PC-9 (cell line): ENCODE results near the gene DDAH2. TPM values are rescaled to one million over a fixed set of nuclear protein-coding genes. Genes with fewer than 3 reads are reported as not detected.
A peak's percentile ranks its signal among the peaks of the same experiment; 100 is the strongest.

Source experiments
- BruUV-seq: library from RNA; stranded (reverse); fragments of 400-500 nt; replicated peaks from 2 replicates; lab custom pipeline; 2021; lab: Mats Ljungman, UMichigan
- CTCF ChIA-PET: fragments of 300-600 bp; sonication (Branson Sonifier 250); formaldehyde crosslinking; loops from one replicate; lab custom pipeline; 2022; ENCODE audit warnings: antibody characterized with exemption; lab: Charles Lee
- POLR2A ChIA-PET: fragments of 300-600 bp; sonication (Branson Sonifier 250); formaldehyde crosslinking; loops from one replicate; lab custom pipeline; 2022; ENCODE audit warnings: antibody characterized with exemption; ENCODE audit not compliant: unreplicated experiment; lab: Charles Lee
- DNase-seq, 2 experiments: peaks; one replicate each; pipeline versions ENCODE4 v3.0.0 to v3.0.0-alpha.2; 2015 to 2022; ENCODE audit warnings: mixed read lengths in 1 of 2
- H2AFZ ChIP-seq: fragments of 200-600 bp; sonication (generic); 2 replicates; pipeline ENCODE4 v1.8.1; 2017; ENCODE audit warnings: antibody characterized with exemption
- H3F3A ChIP-seq: fragments of 200-600 bp; sonication (generic); 2 replicates; pipeline ENCODE4 v1.8.1; 2017; ENCODE audit warnings: antibody characterized with exemption, mild to moderate bottlenecking, low read depth; ENCODE audit not compliant: insufficient read depth
- H3K27ac ChIP-seq: fragments of 200-600 bp; sonication (generic); 2 replicates; pipeline ENCODE4 v1.6.1; 2016; ENCODE audit warnings: mixed run types
- H3K27me3 ChIP-seq: fragments of 200-600 bp; sonication (generic); 2 replicates; pipeline ENCODE4 v1.6.1; 2016; ENCODE audit warnings: low read depth, mixed run types; ENCODE audit not compliant: insufficient read depth
- H3K36me3 ChIP-seq: fragments of 200-600 bp; sonication (generic); 2 replicates; pipeline ENCODE4 v1.6.1; 2016; ENCODE audit warnings: low read depth, mixed run types
- H3K4me1 ChIP-seq: fragments of 200-600 bp; sonication (generic); replicated peaks from 2 replicates; pipeline ENCODE4 v1.6.1; 2016; ENCODE audit warnings: mixed run types; ENCODE audit not compliant: insufficient read depth
- H3K4me2 ChIP-seq: fragments of 200-600 bp; sonication (generic); 2 replicates; pipeline ENCODE4 v1.6.1; 2017; ENCODE audit warnings: mixed run types
- H3K4me3 ChIP-seq: fragments of 200-600 bp; sonication (generic); 2 replicates; pipeline ENCODE4 v1.6.1; 2016; ENCODE audit warnings: mixed run types
- H3K79me2 ChIP-seq: fragments of 200-600 bp; sonication (generic); 2 replicates; pipeline ENCODE4 v1.6.1; 2017; ENCODE audit warnings: low read depth, mixed run types
- H3K9me2 ChIP-seq: fragments of 200-600 bp; sonication (generic); 2 replicates; pipeline ENCODE4 v1.8.1; 2017; ENCODE audit warnings: mild to moderate bottlenecking; ENCODE audit not compliant: insufficient read depth
- H3K9me3 ChIP-seq: fragments of 200-600 bp; sonication (generic); 2 replicates; pipeline ENCODE4 v1.8.1; 2016; ENCODE audit warnings: low read depth; ENCODE audit not compliant: insufficient read depth
- H4K20me1 ChIP-seq: fragments of 200-600 bp; sonication (generic); 2 replicates; pipeline ENCODE4 v1.8.1; 2017; ENCODE audit not compliant: insufficient read depth
- EZH2 ChIP-seq: fragments of 200-600 bp; sonication (generic); IDR thresholded peaks from 2 replicates; pipeline ENCODE4 v1.8.0; 2017; ENCODE audit warnings: antibody characterized with exemption, low read depth
- intact Hi-C: fragments of 100-400 bp; cut with micrococcal nuclease; formaldehyde crosslinking; loops from one replicate; pipeline ENCODE4 v1.10.0; 2022; ENCODE audit not compliant: unreplicated experiment
- total RNA-seq: library from RNA; stranded (reverse); gene quantifications from 2 replicates; pipeline ENCODE4 v1.2.3, GENCODE V29; 2021
- TF ChIP-seq, protein P1 (sequence below): fragments of 200-600 bp; sonication (generic); conservative IDR thresholded peaks from 2 replicates; pipeline ENCODE4 v1.6.1; 2017; ENCODE audit warnings: mixed run types, antibody characterized with exemption, mild to moderate bottlenecking, moderate library complexity

DDAH2 gene
- total RNA-seq, 1 experiment from 2014 or later: 58.3 TPM

DNA sequence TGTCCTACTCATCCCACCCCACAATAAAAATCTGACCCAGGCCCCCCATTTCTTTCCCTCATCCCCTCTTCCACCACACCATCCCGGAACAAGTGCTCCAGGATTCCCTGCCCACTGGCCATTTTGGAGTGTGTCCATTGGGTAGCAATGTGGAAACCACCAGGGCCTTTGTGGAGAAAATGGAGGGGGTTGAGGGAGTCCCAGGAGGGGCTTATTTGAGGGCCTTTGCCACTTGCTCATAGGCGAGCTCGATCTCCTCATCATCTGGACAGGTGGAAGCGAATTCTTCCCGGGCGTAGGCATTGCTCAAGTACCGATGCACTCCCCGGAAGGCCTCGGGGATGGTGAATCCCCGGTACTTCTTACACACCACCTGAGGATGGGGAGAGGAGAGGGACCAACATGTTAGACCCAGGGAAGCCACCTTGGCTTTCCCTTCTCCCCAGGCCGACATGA, 1.6 kb upstream of the DDAH2 start:
- Histone ChIP-seq H3K79me2 (peaks cover 37% of the 10 kb centered on the region), H3K27ac (no peak overlapping the region), H2AFZ (no peak overlapping the region), H3F3A (peaks cover 73% of the 10 kb centered on the region), H3K9me2 (no peaks in the 10 kb centered on the region), H3K4me3 (no peak overlapping the region), H3K4me1 (peaks cover 15% of the 10 kb centered on the region), H3K27me3 (no peaks in the 10 kb centered on the region), H3K4me2 (0 out of 2 replicates have a peak overlapping the region, but pooled peaks have one; percentile 73), H4K20me1 (peaks cover 29% of the 10 kb centered on the region), H3K9me3 (no peaks in the 10 kb centered on the region), H3K36me3 (peaks cover 37% of the 10 kb centered on the region)
- POLR2A ChIA-PET: interaction anchor here (0.5 to 0.7 kb wide), 3 partner anchors 33 to 241 kb away, joined by 3 to 12 read pairs (median 5); no protein-coding TSS in a partner anchor
- TF ChIP-seq, protein P1, sequence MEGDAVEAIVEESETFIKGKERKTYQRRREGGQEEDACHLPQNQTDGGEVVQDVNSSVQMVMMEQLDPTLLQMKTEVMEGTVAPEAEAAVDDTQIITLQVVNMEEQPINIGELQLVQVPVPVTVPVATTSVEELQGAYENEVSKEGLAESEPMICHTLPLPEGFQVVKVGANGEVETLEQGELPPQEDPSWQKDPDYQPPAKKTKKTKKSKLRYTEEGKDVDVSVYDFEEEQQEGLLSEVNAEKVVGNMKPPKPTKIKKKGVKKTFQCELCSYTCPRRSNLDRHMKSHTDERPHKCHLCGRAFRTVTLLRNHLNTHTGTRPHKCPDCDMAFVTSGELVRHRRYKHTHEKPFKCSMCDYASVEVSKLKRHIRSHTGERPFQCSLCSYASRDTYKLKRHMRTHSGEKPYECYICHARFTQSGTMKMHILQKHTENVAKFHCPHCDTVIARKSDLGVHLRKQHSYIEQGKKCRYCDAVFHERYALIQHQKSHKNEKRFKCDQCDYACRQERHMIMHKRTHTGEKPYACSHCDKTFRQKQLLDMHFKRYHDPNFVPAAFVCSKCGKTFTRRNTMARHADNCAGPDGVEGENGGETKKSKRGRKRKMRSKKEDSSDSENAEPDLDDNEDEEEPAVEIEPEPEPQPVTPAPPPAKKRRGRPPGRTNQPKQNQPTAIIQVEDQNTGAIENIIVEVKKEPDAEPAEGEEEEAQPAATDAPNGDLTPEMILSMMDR: no peak
- TF ChIP-seq EZH2: no peak
- no peak for DNase-seq
- intact Hi-C loops: loop anchor here (10.0 kb wide), 1 partner anchor 186 kb away; the partner anchor contains the start of genes ATP6V1G2, DDX39B and NFKBIL1
- CTCF ChIA-PET: no interaction called here
- BruUV-seq: no TSS peak

DNA sequence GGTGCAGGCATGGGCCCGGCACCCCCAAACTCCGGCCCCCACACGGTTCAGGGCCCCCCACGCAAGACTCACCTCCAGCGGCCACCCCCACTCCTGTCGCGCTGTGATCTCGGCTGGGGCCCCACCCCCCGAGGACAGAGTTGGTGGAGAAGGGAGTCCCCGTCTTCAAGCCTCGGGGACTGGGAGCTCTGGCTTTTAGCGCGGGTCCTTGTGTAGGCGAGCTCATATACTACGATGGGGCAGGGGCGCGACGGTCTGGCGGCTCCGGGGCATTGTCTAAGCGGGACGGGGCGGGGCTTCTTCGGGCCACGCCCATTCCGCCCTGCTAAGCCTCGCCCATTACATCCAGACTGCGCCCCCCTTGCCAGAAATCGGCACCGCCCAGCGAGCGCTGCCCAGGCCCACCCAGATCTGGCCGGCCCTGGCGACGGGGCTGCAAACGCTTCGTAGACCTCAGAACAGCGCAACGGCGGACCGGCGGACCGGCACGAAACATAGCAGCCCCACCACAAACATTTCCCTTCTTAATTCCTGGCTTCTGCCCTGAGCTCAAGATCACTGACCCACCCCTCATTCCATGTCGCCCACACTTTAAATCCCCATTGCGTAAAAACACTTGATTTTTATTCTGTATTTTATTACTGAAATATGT, 1.0 kb upstream of the DDAH2 start:
- Histone ChIP-seq H3K36me3 (peaks cover 37% of the 10 kb centered on the region), H3K4me1 (peaks cover 15% of the 10 kb centered on the region), H3K79me2 (peaks cover 31% of the 10 kb centered on the region), H3K4me2 (peak overlapping the region; percentile 73), H3K27ac (no peak overlapping the region), H3K9me2 (no peaks in the 10 kb centered on the region), H4K20me1 (peaks cover 29% of the 10 kb centered on the region), H3F3A (peaks cover 69% of the 10 kb centered on the region), H2AFZ (peak overlapping the region; percentile 78), H3K9me3 (no peaks in the 10 kb centered on the region), H3K27me3 (no peaks in the 10 kb centered on the region), H3K4me3 (peak overlapping the region; percentile 81)
- no peak for TF ChIP-seq EZH2
- TF ChIP-seq, protein P1: no peak
- intact Hi-C loops: loop anchor here (1.0 to 10.0 kb wide), 3 partner anchors 8 to 185 kb away; partner anchors contain the start of genes ATP6V1G2, DDX39B and NFKBIL1
- ChIA-PET POLR2A (interaction anchor here (0.5 to 0.6 kb wide), 3 partner anchors 70 to 241 kb away, joined by 5 to 12 read pairs (median 11); no protein-coding TSS in a partner anchor), CTCF (interaction anchor here (1.4 kb wide), 1 partner anchor 39 kb away, joined by 10 read pairs; no protein-coding TSS in a partner anchor)
- DNase-seq: peak; percentile 62 to 81
- no TSS peak for BruUV-seq

DNA sequence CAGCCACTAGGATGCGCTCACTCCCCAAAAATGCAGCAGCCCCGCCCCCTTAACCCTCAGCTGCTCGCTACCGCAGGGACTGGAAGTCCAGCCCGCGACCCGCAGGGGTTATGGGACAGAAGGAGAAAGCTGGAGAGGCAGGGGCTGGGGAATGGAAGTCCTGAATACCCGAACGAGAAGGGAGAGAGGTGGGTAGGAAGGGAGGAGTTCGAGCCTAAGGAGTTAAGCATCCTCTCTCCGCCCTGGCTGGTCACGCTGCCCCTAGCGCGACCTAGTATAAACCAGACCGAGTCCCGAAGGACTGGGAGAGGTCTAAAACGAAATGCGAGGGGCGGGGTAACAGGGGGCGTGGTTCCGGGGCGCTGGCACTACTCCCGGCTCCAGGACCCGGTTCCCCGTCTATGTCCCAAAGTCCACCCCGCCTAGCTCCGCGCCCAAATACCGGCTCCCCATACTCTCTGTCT, 448 bp upstream of the DDAH2 start:
- Histone ChIP-seq H3K79me2 (peaks cover 25% of the 10 kb centered on the region), H3K9me2 (no peaks in the 10 kb centered on the region), H3K27ac (no peak overlapping the region), H3K4me1 (peaks cover 15% of the 10 kb centered on the region), H3K27me3 (no peaks in the 10 kb centered on the region), H3K9me3 (no peaks in the 10 kb centered on the region), H3K4me2 (peak overlapping the region; percentile 73), H4K20me1 (peaks cover 29% of the 10 kb centered on the region), H2AFZ (peak overlapping the region; percentile 78), H3F3A (peaks cover 64% of the 10 kb centered on the region), H3K36me3 (peaks cover 37% of the 10 kb centered on the region), H3K4me3 (peak overlapping the region; percentile 81)
- ChIA-PET CTCF (interaction anchor here (1.4 kb wide), 1 partner anchor 40 kb away, joined by 10 read pairs; no protein-coding TSS in a partner anchor), POLR2A (interaction anchor here (0.5 to 0.6 kb wide), 2 partner anchors 111 to 169 kb away, joined by 5 to 11 read pairs; no protein-coding TSS in a partner anchor)
- TF ChIP-seq EZH2: no peak
- TF ChIP-seq, protein P1: peak; percentile 6; the same call in 1 of the 2 replicates
- DNase-seq: peak; percentile 78 to 91
- no TSS peak for BruUV-seq
- intact Hi-C loops: loop anchor here (1.0 kb wide), 2 partner anchors 9 to 40 kb away; no protein-coding TSS in a partner anchor
